HepG2 (cell line): ENCODE results near the gene CDR2L.

Experiments
- CREB1 ChIP-seq, 2 experiments: fragments of 450-650 bp in 1 of 2; IDR thresholded peaks; 2 replicates each; pipeline ENCODE4 v1.6.1; 2016 to 2017; ENCODE audit warnings: control low read depth in 1 of 2, mild to moderate bottlenecking in 1 of 2, missing compliant biosample characterization in 1 of 2, missing genetic modification characterization in 1 of 2
- EZH2 ChIP-seq: conservative IDR thresholded peaks from 2 replicates; pipeline ENCODE4 v1.6.1; 2012; ENCODE audit warnings: mild to moderate bottlenecking, low read depth, low read length, moderate library complexity
- MEIS2 ChIP-seq: sonication (generic); formaldehyde crosslinking; IDR thresholded peaks from 2 replicates; pipeline ENCODE4 v1.9.0; 2021; ENCODE audit warnings: mild to moderate bottlenecking, missing genetic modification reagents
- ONECUT2 ChIP-seq: sonication (generic); formaldehyde crosslinking; IDR thresholded peaks from 2 replicates; pipeline ENCODE4 v1.4.0; 2020; ENCODE audit warnings: missing genetic modification reagents
- ZNF780A ChIP-seq: sonication (generic); formaldehyde crosslinking; IDR thresholded peaks from 2 replicates; pipeline ENCODE4 v1.8.0; 2022; ENCODE audit warnings: mild to moderate bottlenecking, missing genetic modification reagents, moderate library complexity
- TF ChIP-seq, protein P1 (sequence below): IDR thresholded peaks from 2 replicates; pipeline ENCODE4 v1.6.1; 2016; ENCODE audit warnings: control low read depth
- TF ChIP-seq, protein P2 (sequence below): sonication (generic); formaldehyde crosslinking; IDR thresholded peaks from 2 replicates; pipeline ENCODE4 v1.5.0; 2020; ENCODE audit warnings: mild to moderate bottlenecking, missing genetic modification reagents
- TF ChIP-seq, protein P3 (sequence below): sonication (generic); formaldehyde crosslinking; IDR thresholded peaks from 2 replicates; pipeline ENCODE4 v1.4.0; 2020; ENCODE audit warnings: missing genetic modification reagents
- TF ChIP-seq, protein P4 (sequence below): sonication (generic); formaldehyde crosslinking; IDR thresholded peaks from 2 replicates; pipeline ENCODE4 v1.5.1; 2020; ENCODE audit warnings: mild to moderate bottlenecking, missing genetic modification reagents, moderate library complexity

DNA sequence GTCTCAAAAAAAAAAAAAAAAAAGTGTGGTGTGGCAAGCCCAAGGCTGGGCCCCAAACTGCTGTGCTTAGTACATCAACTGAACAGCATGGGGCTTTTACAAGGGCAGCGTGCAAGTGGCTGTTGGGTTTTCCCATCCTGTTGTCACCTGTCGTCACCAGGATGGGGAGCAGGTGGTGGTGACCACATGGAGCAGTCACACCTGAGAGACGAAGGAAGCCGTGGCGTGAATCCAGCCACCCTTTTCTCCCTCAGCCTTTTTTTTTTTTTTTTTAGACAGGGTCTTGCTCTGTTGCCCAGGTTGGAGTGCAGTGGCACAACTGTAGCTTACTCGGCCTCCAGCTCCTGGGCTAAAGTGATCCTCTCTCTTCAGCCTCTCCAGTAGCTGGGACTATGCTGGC, 20.9 kb downstream of the CDR2L start:
- TF ChIP-seq, protein P1, sequence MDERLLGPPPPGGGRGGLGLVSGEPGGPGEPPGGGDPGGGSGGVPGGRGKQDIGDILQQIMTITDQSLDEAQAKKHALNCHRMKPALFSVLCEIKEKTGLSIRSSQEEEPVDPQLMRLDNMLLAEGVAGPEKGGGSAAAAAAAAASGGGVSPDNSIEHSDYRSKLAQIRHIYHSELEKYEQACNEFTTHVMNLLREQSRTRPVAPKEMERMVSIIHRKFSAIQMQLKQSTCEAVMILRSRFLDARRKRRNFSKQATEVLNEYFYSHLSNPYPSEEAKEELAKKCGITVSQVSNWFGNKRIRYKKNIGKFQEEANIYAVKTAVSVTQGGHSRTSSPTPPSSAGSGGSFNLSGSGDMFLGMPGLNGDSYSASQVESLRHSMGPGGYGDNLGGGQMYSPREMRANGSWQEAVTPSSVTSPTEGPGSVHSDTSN (CRISPR knock-in tag): no peak
- TF ChIP-seq, protein P2, sequence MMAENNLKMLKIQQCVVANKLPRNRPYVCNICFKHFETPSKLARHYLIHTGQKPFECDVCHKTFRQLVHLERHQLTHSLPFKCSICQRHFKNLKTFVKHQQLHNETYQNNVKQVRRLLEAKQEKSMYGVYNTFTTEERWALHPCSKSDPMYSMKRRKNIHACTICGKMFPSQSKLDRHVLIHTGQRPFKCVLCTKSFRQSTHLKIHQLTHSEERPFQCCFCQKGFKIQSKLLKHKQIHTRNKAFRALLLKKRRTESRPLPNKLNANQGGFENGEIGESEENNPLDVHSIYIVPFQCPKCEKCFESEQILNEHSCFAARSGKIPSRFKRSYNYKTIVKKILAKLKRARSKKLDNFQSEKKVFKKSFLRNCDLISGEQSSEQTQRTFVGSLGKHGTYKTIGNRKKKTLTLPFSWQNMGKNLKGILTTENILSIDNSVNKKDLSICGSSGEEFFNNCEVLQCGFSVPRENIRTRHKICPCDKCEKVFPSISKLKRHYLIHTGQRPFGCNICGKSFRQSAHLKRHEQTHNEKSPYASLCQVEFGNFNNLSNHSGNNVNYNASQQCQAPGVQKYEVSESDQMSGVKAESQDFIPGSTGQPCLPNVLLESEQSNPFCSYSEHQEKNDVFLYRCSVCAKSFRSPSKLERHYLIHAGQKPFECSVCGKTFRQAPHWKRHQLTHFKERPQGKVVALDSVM: no peak
- no peak for TF ChIP-seq ONECUT2 (CRISPR knock-in tag)
- no peak for TF ChIP-seq ZNF780A (CRISPR knock-in tag)
- TF ChIP-seq CREB1 (IDR thresholded peaks at IDR 0.05): no peak
- TF ChIP-seq CREB1 (CRISPR knock-in tag; IDR thresholded peaks at IDR 0.05): no peak
- TF ChIP-seq EZH2: no peak
- TF ChIP-seq, protein P3, sequence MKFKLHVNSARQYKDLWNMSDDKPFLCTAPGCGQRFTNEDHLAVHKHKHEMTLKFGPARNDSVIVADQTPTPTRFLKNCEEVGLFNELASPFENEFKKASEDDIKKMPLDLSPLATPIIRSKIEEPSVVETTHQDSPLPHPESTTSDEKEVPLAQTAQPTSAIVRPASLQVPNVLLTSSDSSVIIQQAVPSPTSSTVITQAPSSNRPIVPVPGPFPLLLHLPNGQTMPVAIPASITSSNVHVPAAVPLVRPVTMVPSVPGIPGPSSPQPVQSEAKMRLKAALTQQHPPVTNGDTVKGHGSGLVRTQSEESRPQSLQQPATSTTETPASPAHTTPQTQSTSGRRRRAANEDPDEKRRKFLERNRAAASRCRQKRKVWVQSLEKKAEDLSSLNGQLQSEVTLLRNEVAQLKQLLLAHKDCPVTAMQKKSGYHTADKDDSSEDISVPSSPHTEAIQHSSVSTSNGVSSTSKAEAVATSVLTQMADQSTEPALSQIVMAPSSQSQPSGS (CRISPR knock-in tag): no peak
- no peak for TF ChIP-seq MEIS2 (CRISPR knock-in tag)
- TF ChIP-seq, protein P4, sequence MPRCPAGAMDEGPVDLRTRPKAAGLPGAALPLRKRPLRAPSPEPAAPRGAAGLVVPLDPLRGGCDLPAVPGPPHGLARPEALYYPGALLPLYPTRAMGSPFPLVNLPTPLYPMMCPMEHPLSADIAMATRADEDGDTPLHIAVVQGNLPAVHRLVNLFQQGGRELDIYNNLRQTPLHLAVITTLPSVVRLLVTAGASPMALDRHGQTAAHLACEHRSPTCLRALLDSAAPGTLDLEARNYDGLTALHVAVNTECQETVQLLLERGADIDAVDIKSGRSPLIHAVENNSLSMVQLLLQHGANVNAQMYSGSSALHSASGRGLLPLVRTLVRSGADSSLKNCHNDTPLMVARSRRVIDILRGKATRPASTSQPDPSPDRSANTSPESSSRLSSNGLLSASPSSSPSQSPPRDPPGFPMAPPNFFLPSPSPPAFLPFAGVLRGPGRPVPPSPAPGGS (CRISPR knock-in tag): no peak
